K562 (cell line): ENCODE results near the gene CAMK2G.

Experiments
- HMG20B ChIP-seq: fragments of 250-450 bp; sonication (Bioruptor Pico); IDR thresholded peaks from 2 replicates; pipeline ENCODE4 v1.5.0; 2021; ENCODE audit warnings: mild to moderate bottlenecking
- SIN3A ChIP-seq, 2 experiments: fragments of 150-350 bp in 1 of 2; IDR thresholded peaks; 2 replicates each; pipeline ENCODE4 v1.6.1; 2011 to 2016; ENCODE audit warnings: borderline replicate concordance in 2 of 2, low read depth in 2 of 2, low read length in 2 of 2, mild to moderate bottlenecking in 2 of 2, moderate library complexity in 2 of 2; ENCODE audit not compliant: control insufficient read depth in 1 of 2

DNA sequence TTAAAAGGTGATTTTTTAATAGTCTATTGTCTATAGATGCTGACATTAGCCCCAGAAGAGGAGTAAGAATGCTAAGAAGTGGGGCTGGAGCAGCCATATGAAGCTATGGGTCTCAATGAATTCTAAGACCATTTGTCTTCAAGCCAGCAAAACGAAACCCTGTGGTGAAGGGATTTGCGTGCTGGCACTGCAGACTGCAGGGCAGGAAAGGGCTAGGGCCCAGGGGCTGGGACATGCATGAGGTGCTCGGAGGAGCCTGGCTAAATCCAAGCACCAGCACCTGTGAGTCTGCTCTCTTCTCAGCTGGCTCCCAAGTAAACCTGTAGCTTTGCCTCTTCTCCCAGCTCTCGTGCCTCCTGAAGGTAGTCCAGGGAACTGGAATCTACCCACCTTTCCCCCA, 61.7 kb downstream of the CAMK2G start:
- TF ChIP-seq SIN3A (IDR thresholded peaks at IDR 0.05; ENCODE audit: borderline replicate concordance in 2 of 2, control insufficient read depth in 1 of 2, low read depth in 2 of 2, low read length in 2 of 2) (no peak), HMG20B (CRISPR knock-in tag) (no peak)
